CD14-positive monocyte (primary cell): Measurements from ENCODE around the gene ACBD6. TPM values are rescaled to one million over a fixed set of nuclear protein-coding genes. Genes with fewer than 3 reads are reported as not detected.

Experiments used
- DNase-seq, 3 donors: peaks; one replicate each; pipeline ENCODE4 v3.0.0-alpha.2; 2011 to 2022
- H2AFZ ChIP-seq: 2 replicates; pipeline ENCODE4 v1.6.0; 2012; ENCODE audit warnings: mild to moderate bottlenecking, low read depth, low read length, inconsistent platforms; ENCODE audit not compliant: insufficient read depth, poor library complexity, severe bottlenecking
- H3K27ac ChIP-seq, 2 donors: 1 replicate in 1 of 2; 2 replicates in 1 of 2; pipeline ENCODE4 v1.5.1; 2012 to 2013; ENCODE audit warnings: low read length in 2 of 2, control low read depth in 1 of 2, inconsistent platforms in 1 of 2, low read depth in 1 of 2, mild to moderate bottlenecking in 1 of 2
- H3K27me3 ChIP-seq, 2 donors: one replicate each; pipeline versions ENCODE4 v1.6.0 to v1.6.1; 2011 to 2013; ENCODE audit warnings: low read length in 2 of 2; ENCODE audit not compliant: control insufficient read depth in 2 of 2, insufficient read depth in 2 of 2
- H3K36me3 ChIP-seq, 2 donors: replicated peaks in 1 of 2; 1 replicate in 1 of 2; 2 replicates in 1 of 2; pipeline versions ENCODE4 v1.5.1 to v1.6.1; 2012 to 2013; ENCODE audit warnings: low read length in 2 of 2, control low read depth in 1 of 2, inconsistent platforms in 1 of 2, mild to moderate bottlenecking in 1 of 2; ENCODE audit not compliant: insufficient read depth in 2 of 2, control insufficient read depth in 1 of 2
- H3K4me1 ChIP-seq, 2 donors: 1 replicate in 1 of 2; 2 replicates in 1 of 2; pipeline versions ENCODE4 v1.5.1 to v1.6.1; 2012 to 2013; ENCODE audit warnings: low read length in 2 of 2, control low read depth in 1 of 2, inconsistent platforms in 1 of 2, mild to moderate bottlenecking in 1 of 2, moderate library complexity in 1 of 2; ENCODE audit not compliant: insufficient read depth in 2 of 2, control insufficient read depth in 1 of 2
- H3K4me2 ChIP-seq: replicated peaks from 2 replicates; pipeline ENCODE3; 2012; ENCODE audit warnings: low read length, moderate library complexity, mild to moderate bottlenecking; ENCODE audit not compliant: poor library complexity, severe bottlenecking; ENCODE audit errors: extremely low read depth
- H3K4me3 ChIP-seq, 3 experiments: fragments of 200-600 bp in 1 of 3; sonication (generic) in 1 of 3; replicated peaks in 1 of 3; 1 replicate in 2 of 3; 2 replicates in 1 of 3; pipeline ENCODE4 v1.5.1; 2011 to 2013; ENCODE audit warnings: low read length in 3 of 3, mild to moderate bottlenecking in 3 of 3, control low read depth in 2 of 3, low read depth in 2 of 3, inconsistent platforms in 1 of 3, moderate library complexity in 1 of 3
- H3K79me2 ChIP-seq: 2 replicates; pipeline ENCODE4 v1.6.0; 2012; ENCODE audit warnings: mild to moderate bottlenecking, control low read depth, inconsistent platforms, low read length, moderate library complexity; ENCODE audit not compliant: insufficient read depth
- H3K9ac ChIP-seq: 2 replicates; pipeline ENCODE4 v1.6.0; 2017; ENCODE audit warnings: low read length, mild to moderate bottlenecking; ENCODE audit not compliant: insufficient read depth, poor library complexity, severe bottlenecking
- H3K9me3 ChIP-seq, 2 donors: replicated peaks in 1 of 2; 1 replicate in 1 of 2; 2 replicates in 1 of 2; pipeline versions ENCODE4 v1.5.1 to v1.6.1; 2012 to 2013; ENCODE audit warnings: low read length in 2 of 2, control low read depth in 1 of 2; ENCODE audit not compliant: control insufficient read depth in 1 of 2, insufficient read depth in 1 of 2
- H4K20me1 ChIP-seq: 2 replicates; pipeline ENCODE4 v1.6.0; 2012; ENCODE audit warnings: mild to moderate bottlenecking, low read length, control low read depth, moderate library complexity; ENCODE audit not compliant: insufficient read depth
- H3K27ac Mint-ChIP-seq, 7 donors: one replicate each; pipeline ENCODE4 v1.8.0; 2020; ENCODE audit warnings: mild to moderate bottlenecking in 7 of 7, mixed read lengths in 7 of 7, moderate library complexity in 6 of 7, inconsistent platforms in 2 of 7
- H3K27me3 Mint-ChIP-seq, 3 donors: one replicate each; pipeline ENCODE4 v1.8.0; 2021 to 2022; ENCODE audit warnings: low read depth in 3 of 3, mild to moderate bottlenecking in 3 of 3, mixed read lengths in 3 of 3, moderate library complexity in 3 of 3, inconsistent platforms in 1 of 3
- H3K36me3 Mint-ChIP-seq, 2 donors: one replicate each; pipeline ENCODE4 v1.8.0; 2020; ENCODE audit warnings: mixed read lengths in 2 of 2, inconsistent platforms in 1 of 2, mild to moderate bottlenecking in 1 of 2
- H3K4me1 Mint-ChIP-seq: one replicate; pipeline ENCODE4 v1.8.0; 2020; ENCODE audit warnings: mild to moderate bottlenecking, mixed read lengths
- H3K4me3 Mint-ChIP-seq, 2 donors: one replicate each; pipeline ENCODE4 v1.8.0; 2020; ENCODE audit warnings: mild to moderate bottlenecking in 2 of 2, mixed read lengths in 2 of 2, moderate library complexity in 1 of 2
- H3K9me3 Mint-ChIP-seq, 7 donors: one replicate each; pipeline ENCODE4 v1.8.0; 2020 to 2022; ENCODE audit warnings: mixed read lengths in 7 of 7, mild to moderate bottlenecking in 6 of 7, moderate library complexity in 6 of 7, inconsistent platforms in 2 of 7
- WGBS: methylation state at CpG from one replicate; pipeline ENCODE4 v1.1.5; 2013; ENCODE audit warnings: missing lambda C conversion rate; ENCODE audit not compliant: insufficient coverage; 5-methylcytosine and 5-hydroxymethylcytosine counted together
- intact Hi-C, 2 donors: fragments of 100-400 bp; cut with micrococcal nuclease; formaldehyde crosslinking; loops; one replicate each; pipeline versions ENCODE4 v1.15.0 to v1.15.1; 2023
- polyA plus RNA-seq, 3 donors: library from polyadenylated mRNA; depleted of rRNA in 1 of 3; unstranded in 2 of 3; stranded (reverse) in 1 of 3; fragments of 300-500 nt in 2 of 3; fragments of >200 nt in 1 of 3; fragmentation: Illumina TruSeq in 2 of 3; gene quantifications; 1 replicate in 2 of 3; 2 replicates in 1 of 3; pipeline ENCODE4 v1.2.3, GENCODE V29; 2012 to 2021
- small RNA-seq: library from RNA; depleted of rRNA; stranded (forward); fragments of <200 nt; gene quantifications from one replicate; pipeline ENCODE3, GENCODE V24; 2012; ENCODE audit warnings: low read depth; ENCODE audit not compliant: insufficient read length
- TF ChIP-seq, protein P1 (sequence below): fragments of 200-600 bp; IDR thresholded peaks from one replicate; pipeline ENCODE4 v1.8.0; 2022; ENCODE audit warnings: antibody characterized with exemption, mild to moderate bottlenecking

ACBD6 gene
- polyA plus RNA-seq, 3 donors, result 19.3 to 35.3 (median 19.7) TPM

GRCh38 chr1:180238675-180239074 lies 263.7 kb downstream of the ACBD6 start:
- peaks cover 17 to 22% of the 10 kb centered on the region in 2 donors for H3K4me1 ChIP-seq
- Mint-ChIP-seq H3K36me3 (peaks cover 5 to 9% of the 10 kb centered on the region in 2 donors), H3K9me3 (peaks cover 0 to 17% (median 11%) of the 10 kb centered on the region in 7 donors), H3K4me3 (peak overlapping the region in 1 of 2 donors; percentile 81), H3K27me3 (peaks cover 93 to 97% (median 96%) of the 10 kb centered on the region in 3 donors), H3K4me1 (peaks cover 28% of the 10 kb centered on the region), H3K27ac (no peak overlapping the region)
- no peak overlapping the region for H3K27ac ChIP-seq
- peaks cover 88 to 96% of the 10 kb centered on the region in 2 donors for H3K27me3 ChIP-seq
- no peak overlapping the region for H2AFZ ChIP-seq
- no peaks in the 10 kb centered on the region for H4K20me1 ChIP-seq
- no peak overlapping the region for H3K4me3 ChIP-seq
- H3K9me3 ChIP-seq, result peaks cover 0 to 35% of the 10 kb centered on the region in 2 donors
- no peak overlapping the region for H3K4me2 ChIP-seq
- DNase-seq, result no peak
- H3K79me2 ChIP-seq, result no peaks in the 10 kb centered on the region
- no peaks in the 10 kb centered on the region for H3K36me3 ChIP-seq
- TF ChIP-seq, protein P1, sequence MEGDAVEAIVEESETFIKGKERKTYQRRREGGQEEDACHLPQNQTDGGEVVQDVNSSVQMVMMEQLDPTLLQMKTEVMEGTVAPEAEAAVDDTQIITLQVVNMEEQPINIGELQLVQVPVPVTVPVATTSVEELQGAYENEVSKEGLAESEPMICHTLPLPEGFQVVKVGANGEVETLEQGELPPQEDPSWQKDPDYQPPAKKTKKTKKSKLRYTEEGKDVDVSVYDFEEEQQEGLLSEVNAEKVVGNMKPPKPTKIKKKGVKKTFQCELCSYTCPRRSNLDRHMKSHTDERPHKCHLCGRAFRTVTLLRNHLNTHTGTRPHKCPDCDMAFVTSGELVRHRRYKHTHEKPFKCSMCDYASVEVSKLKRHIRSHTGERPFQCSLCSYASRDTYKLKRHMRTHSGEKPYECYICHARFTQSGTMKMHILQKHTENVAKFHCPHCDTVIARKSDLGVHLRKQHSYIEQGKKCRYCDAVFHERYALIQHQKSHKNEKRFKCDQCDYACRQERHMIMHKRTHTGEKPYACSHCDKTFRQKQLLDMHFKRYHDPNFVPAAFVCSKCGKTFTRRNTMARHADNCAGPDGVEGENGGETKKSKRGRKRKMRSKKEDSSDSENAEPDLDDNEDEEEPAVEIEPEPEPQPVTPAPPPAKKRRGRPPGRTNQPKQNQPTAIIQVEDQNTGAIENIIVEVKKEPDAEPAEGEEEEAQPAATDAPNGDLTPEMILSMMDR, result no peak
- WGBS, result 26% methylated on average over 5 of the region's 7 CpGs
- intact Hi-C loops, result no loop called here
- no peak overlapping the region for H3K9ac ChIP-seq

Small RNA genes within 50 kb of the gene (small RNA-seq; reads per million reads assigned to genes)
- not detected for gene MIR3121
- not detected for gene RF00019

Other genes starting within 250 kb of the ACBD6 start
- not detected for gene OVAAL, start 56.4 kb upstream of the ACBD6 start, polyA plus RNA-seq
- gene XPR1, start 129.4 kb upstream of the ACBD6 start, polyA plus RNA-seq, result 10 to 100 TPM in 1 of 3 donors, 1 to 10 TPM in 2; 4.7 to 12.5 (median 8.7) TPM